ENCODE measurements around the gene HDAC10.
A peak's percentile ranks its signal among the peaks of the same experiment; 100 is the strongest.

HDAC10 gene

GRCh38 chr22:50261615-50262459 lies 10.8 kb upstream of the HDAC10 start, which contains the start of gene MAPK12:
Gene MAPK12, minus strand, starts transcription at chr22:50261683. Its CDS starts 174 bp downstream, at chr22:50261509.
- H3K4me1 ChIP-seq (ENCODE audit: control insufficient read depth in 1 of 2, insufficient read depth in 2 of 2, low read length in 2 of 2), result peaks cover 8% of the 10 kb centered on the region in 2 donors
- H3K27ac ChIP-seq (ENCODE audit: low read depth, low read length), result no peak within 1 kb of the TSS
- H3K9ac ChIP-seq (ENCODE audit: low read depth in 1 of 2, low read length in 2 of 2), result no peak within 1 kb of the TSS

GRCh38 chr22:50260801-50261614 lies 9.9 kb upstream of the HDAC10 start:
- H3K27me3 ChIP-seq (ENCODE audit: control insufficient read depth in 1 of 2, insufficient read depth in 2 of 2, low read length in 2 of 2), result peaks cover 21 to 28% of the 10 kb centered on the region in 2 donors
- H3K36me3 ChIP-seq (ENCODE audit: control insufficient read depth in 1 of 2, insufficient read depth in 2 of 2, low read length in 2 of 2), result no peaks in the 10 kb centered on the region
- H3K4me1 ChIP-seq (ENCODE audit: control insufficient read depth in 1 of 2, insufficient read depth in 2 of 2, low read length in 2 of 2), result peaks cover 8% of the 10 kb centered on the region in 2 donors
- H3K9me3 ChIP-seq (ENCODE audit: control insufficient read depth in 1 of 2, low read length in 2 of 2), result no peaks in the 10 kb centered on the region
- no peak overlapping the region for H3K27ac ChIP-seq (ENCODE audit: low read depth, low read length)
- H3K9ac ChIP-seq (ENCODE audit: low read depth in 1 of 2, low read length in 2 of 2), result no peak overlapping the region
- H3K4me3 ChIP-seq (ENCODE audit: low read depth in 1 of 2, low read length in 2 of 2), result peak overlapping the region in 1 of 2 donors; percentile 45

More at GRCh38 chr22:50261615-50262459, 10.8 kb upstream of the HDAC10 start, which contains the start of gene MAPK12:
- Histone ChIP-seq H3K4me3 (ENCODE audit: low read depth in 1 of 2, low read length in 2 of 2) (peak within 1 kb of the TSS in 1 of 2 donors; percentile 45), H3K9me3 (ENCODE audit: control insufficient read depth in 1 of 2, low read length in 2 of 2) (no peaks in the 10 kb centered on the region), H3K36me3 (ENCODE audit: control insufficient read depth in 1 of 2, insufficient read depth in 2 of 2, low read length in 2 of 2) (no peaks in the 10 kb centered on the region), H3K27me3 (ENCODE audit: control insufficient read depth in 1 of 2, insufficient read depth in 2 of 2, low read length in 2 of 2) (peaks cover 21 to 24% of the 10 kb centered on the region in 2 donors)

GRCh38 chr22:50260434-50260800 lies 9.4 kb upstream of the HDAC10 start:
- H3K27ac ChIP-seq (ENCODE audit: low read depth, low read length), result no peak overlapping the region
- no peaks in the 10 kb centered on the region for H3K9me3 ChIP-seq (ENCODE audit: control insufficient read depth in 1 of 2, low read length in 2 of 2)
- no peaks in the 10 kb centered on the region for H3K36me3 ChIP-seq (ENCODE audit: control insufficient read depth in 1 of 2, insufficient read depth in 2 of 2, low read length in 2 of 2)
- no peak overlapping the region for H3K9ac ChIP-seq (ENCODE audit: low read depth in 1 of 2, low read length in 2 of 2)
- H3K27me3 ChIP-seq (ENCODE audit: control insufficient read depth in 1 of 2, insufficient read depth in 2 of 2, low read length in 2 of 2), result peaks cover 21 to 28% of the 10 kb centered on the region in 2 donors
- H3K4me1 ChIP-seq (ENCODE audit: control insufficient read depth in 1 of 2, insufficient read depth in 2 of 2, low read length in 2 of 2), result peaks cover 8% of the 10 kb centered on the region in 2 donors
- H3K4me3 ChIP-seq (ENCODE audit: low read depth in 1 of 2, low read length in 2 of 2), result no peak overlapping the region

- Histone ChIP-seq H3K36me3 (ENCODE audit: control insufficient read depth in 1 of 2, insufficient read depth in 2 of 2, low read length in 2 of 2) (no peaks in the 10 kb centered on the region), H3K4me1 (ENCODE audit: control insufficient read depth in 1 of 2, insufficient read depth in 2 of 2, low read length in 2 of 2) (peaks cover 8% of the 10 kb centered on the region in 2 donors), H3K27me3 (ENCODE audit: control insufficient read depth in 1 of 2, insufficient read depth in 2 of 2, low read length in 2 of 2) (peaks cover 21 to 28% of the 10 kb centered on the region in 2 donors), H3K9ac (ENCODE audit: low read depth in 1 of 2, low read length in 2 of 2) (no peak overlapping the region), H3K4me3 (ENCODE audit: low read depth in 1 of 2, low read length in 2 of 2) (no peak overlapping the region), H3K27ac (ENCODE audit: low read depth, low read length) (no peak overlapping the region), H3K9me3 (ENCODE audit: control insufficient read depth in 1 of 2, low read length in 2 of 2) (no peaks in the 10 kb centered on the region)
Measured at GRCh38 chr22:50259302-50259701, 8.2 kb upstream of the HDAC10 start.

- Histone ChIP-seq H3K36me3 (ENCODE audit: control insufficient read depth in 1 of 2, insufficient read depth in 2 of 2, low read length in 2 of 2) (no peaks in the 10 kb centered on the region), H3K27ac (ENCODE audit: low read depth, low read length) (no peak overlapping the region), H3K27me3 (ENCODE audit: control insufficient read depth in 1 of 2, insufficient read depth in 2 of 2, low read length in 2 of 2) (peaks cover 21 to 28% of the 10 kb centered on the region in 2 donors), H3K9ac (ENCODE audit: low read depth in 1 of 2, low read length in 2 of 2) (no peak overlapping the region), H3K4me1 (ENCODE audit: control insufficient read depth in 1 of 2, insufficient read depth in 2 of 2, low read length in 2 of 2) (peaks cover 8% of the 10 kb centered on the region in 2 donors), H3K4me3 (ENCODE audit: low read depth in 1 of 2, low read length in 2 of 2) (no peak overlapping the region), H3K9me3 (ENCODE audit: control insufficient read depth in 1 of 2, low read length in 2 of 2) (no peaks in the 10 kb centered on the region)
Measured at GRCh38 chr22:50258361-50259292, 7.6 kb upstream of the HDAC10 start.

GRCh38 chr22:50257451-50258360 lies 6.6 kb upstream of the HDAC10 start:
- H3K9me3 ChIP-seq (ENCODE audit: control insufficient read depth in 1 of 2, low read length in 2 of 2), result no peaks in the 10 kb centered on the region
- H3K27me3 ChIP-seq (ENCODE audit: control insufficient read depth in 1 of 2, insufficient read depth in 2 of 2, low read length in 2 of 2), result peaks cover 14 to 22% of the 10 kb centered on the region in 2 donors
- H3K4me1 ChIP-seq (ENCODE audit: control insufficient read depth in 1 of 2, insufficient read depth in 2 of 2, low read length in 2 of 2), result peaks cover 8% of the 10 kb centered on the region in 2 donors
- H3K9ac ChIP-seq (ENCODE audit: low read depth in 1 of 2, low read length in 2 of 2), result no peak overlapping the region
- no peak overlapping the region for H3K27ac ChIP-seq (ENCODE audit: low read depth, low read length)
- H3K4me3 ChIP-seq (ENCODE audit: low read depth in 1 of 2, low read length in 2 of 2), result no peak overlapping the region
- no peaks in the 10 kb centered on the region for H3K36me3 ChIP-seq (ENCODE audit: control insufficient read depth in 1 of 2, insufficient read depth in 2 of 2, low read length in 2 of 2)

- H3K36me3 ChIP-seq (ENCODE audit: control insufficient read depth in 1 of 2, insufficient read depth in 2 of 2, low read length in 2 of 2), result no peaks in the 10 kb centered on the region
- H3K27me3 ChIP-seq (ENCODE audit: control insufficient read depth in 1 of 2, insufficient read depth in 2 of 2, low read length in 2 of 2), result peaks cover 7 to 16% of the 10 kb centered on the region in 2 donors
- H3K9me3 ChIP-seq (ENCODE audit: control insufficient read depth in 1 of 2, low read length in 2 of 2), result no peaks in the 10 kb centered on the region
- no peak overlapping the region for H3K9ac ChIP-seq (ENCODE audit: low read depth in 1 of 2, low read length in 2 of 2)
- H3K4me1 ChIP-seq (ENCODE audit: control insufficient read depth in 1 of 2, insufficient read depth in 2 of 2, low read length in 2 of 2), result peaks cover 5 to 8% of the 10 kb centered on the region in 2 donors
- H3K4me3 ChIP-seq (ENCODE audit: low read depth in 1 of 2, low read length in 2 of 2), result no peak overlapping the region
- no peak overlapping the region for H3K27ac ChIP-seq (ENCODE audit: low read depth, low read length)
Measured at GRCh38 chr22:50257041-50257440, 6.0 kb upstream of the HDAC10 start.

GRCh38 chr22:50256258-50256862 lies 5.3 kb upstream of the HDAC10 start:
- Histone ChIP-seq H3K27ac (ENCODE audit: low read depth, low read length) (no peak overlapping the region), H3K4me1 (ENCODE audit: control insufficient read depth in 1 of 2, insufficient read depth in 2 of 2, low read length in 2 of 2) (peaks cover 11 to 12% of the 10 kb centered on the region in 2 donors), H3K27me3 (ENCODE audit: control insufficient read depth in 1 of 2, insufficient read depth in 2 of 2, low read length in 2 of 2) (peaks cover 6 to 15% of the 10 kb centered on the region in 2 donors), H3K36me3 (ENCODE audit: control insufficient read depth in 1 of 2, insufficient read depth in 2 of 2, low read length in 2 of 2) (no peaks in the 10 kb centered on the region), H3K9me3 (ENCODE audit: control insufficient read depth in 1 of 2, low read length in 2 of 2) (no peaks in the 10 kb centered on the region), H3K4me3 (ENCODE audit: low read depth in 1 of 2, low read length in 2 of 2) (no peak overlapping the region), H3K9ac (ENCODE audit: low read depth in 1 of 2, low read length in 2 of 2) (no peak overlapping the region)

Measured in duodenal mucosa (tissue), 2 donors.